ENCODE measurements around the gene USP3. TPM values are rescaled to one million over a fixed set of nuclear protein-coding genes. Genes with fewer than 3 reads are reported as not detected.

Gene USP3
- total and polyA plus RNA-seq, 4 donors: 8.5 to 25.4 (median 14.8) TPM

GRCh38 chr15:63604281-63604680, 99.9 kb downstream of the USP3 start:
- Histone ChIP-seq H3K27me3 (ENCODE audit: control insufficient read depth in 4 of 4, insufficient read depth in 4 of 4, low read length in 3 of 4) (no peaks in the 10 kb centered on the region), H3K9me3 (ENCODE audit: control insufficient read depth in 4 of 4, low read length in 3 of 4) (no peaks in the 10 kb centered on the region), H3K27ac (ENCODE audit: low read depth in 1 of 2, low read length in 2 of 2) (no peak overlapping the region), H3K36me3 (ENCODE audit: control insufficient read depth in 4 of 4, insufficient read depth in 3 of 4, low read depth in 1 of 4, low read length in 3 of 4) (peaks cover 2 to 19% (median 10%) of the 10 kb centered on the region in 4 donors), H3K4me1 (ENCODE audit: control insufficient read depth in 4 of 4, insufficient read depth in 4 of 4, low read length in 3 of 4) (peaks cover 0 to 17% (median 9%) of the 10 kb centered on the region in 4 donors), H3K9ac (ENCODE audit: low read depth in 1 of 2, low read length in 2 of 2) (no peak overlapping the region), H3K4me3 (ENCODE audit: low read depth in 1 of 3, low read length in 3 of 3) (no peak overlapping the region)
- DNase-seq (ENCODE audit: low spot score): no peak
- 93% methylated on average over 2 of the region's 2 CpGs for WGBS
- TF ChIP-seq NR2F2 (IDR thresholded peaks at IDR 0.05) (no peak), SP1 (IDR thresholded peaks at IDR 0.05) (no peak), FOXA2 (IDR thresholded peaks at IDR 0.05) (no peak), HNF4G (IDR thresholded peaks at IDR 0.05) (no peak), YY1 (IDR thresholded peaks at IDR 0.05) (no peak), RXRA (IDR thresholded peaks at IDR 0.05) (no peak), ZBTB33 (IDR thresholded peaks at IDR 0.05) (no peak), GABPA (IDR thresholded peaks at IDR 0.05 in 1 of 2, conservative IDR thresholded peaks at IDR 0.05 in 1 of 2) (no peak), RAD21 (IDR thresholded peaks at IDR 0.05) (no peak), EGR1 (IDR thresholded peaks at IDR 0.05; ENCODE audit: low read depth in 2 of 2) (no peak), FOXA1 (IDR thresholded peaks at IDR 0.05) (no peak), MAX (IDR thresholded peaks at IDR 0.05) (no peak)

- Histone ChIP-seq H3K36me3 (ENCODE audit: control insufficient read depth in 4 of 4, insufficient read depth in 3 of 4, low read depth in 1 of 4, low read length in 3 of 4) (peaks cover 2 to 21% (median 12%) of the 10 kb centered on the region in 4 donors), H3K27ac (ENCODE audit: low read depth in 1 of 2, low read length in 2 of 2) (no peak overlapping the region), H3K9ac (ENCODE audit: low read depth in 1 of 2, low read length in 2 of 2) (no peak overlapping the region), H3K4me3 (ENCODE audit: low read depth in 1 of 3, low read length in 3 of 3) (no peak overlapping the region), H3K9me3 (ENCODE audit: control insufficient read depth in 4 of 4, low read length in 3 of 4) (no peaks in the 10 kb centered on the region), H3K27me3 (ENCODE audit: control insufficient read depth in 4 of 4, insufficient read depth in 4 of 4, low read length in 3 of 4) (no peaks in the 10 kb centered on the region), H3K4me1 (ENCODE audit: control insufficient read depth in 4 of 4, insufficient read depth in 4 of 4, low read length in 3 of 4) (peaks cover 0 to 10% (median 4%) of the 10 kb centered on the region in 4 donors)
- 98% methylated on average over 3 of the region's 3 CpGs for WGBS
- DNase-seq (ENCODE audit: low spot score): no peak
- TF ChIP-seq FOXA1 (IDR thresholded peaks at IDR 0.05): no peak
- no peak for TF ChIP-seq HNF4A (conservative IDR thresholded peaks at IDR 0.05)
- TF ChIP-seq ATF3 (IDR thresholded peaks at IDR 0.05): no peak
- no peak for TF ChIP-seq HNF4G (IDR thresholded peaks at IDR 0.05)
These were observed 100.6 kb downstream of the USP3 start for GRCh38 chr15:63605036-63605435.

GRCh38 chr15:63605816-63606215, 101.4 kb downstream of the USP3 start:
- 67% methylated on average over 7 of the region's 7 CpGs for WGBS
- Histone ChIP-seq H3K4me3 (ENCODE audit: low read depth in 1 of 3, low read length in 3 of 3) (no peak overlapping the region), H3K9me3 (ENCODE audit: control insufficient read depth in 4 of 4, low read length in 3 of 4) (no peaks in the 10 kb centered on the region), H3K36me3 (ENCODE audit: control insufficient read depth in 4 of 4, insufficient read depth in 3 of 4, low read depth in 1 of 4, low read length in 3 of 4) (peaks cover 2 to 21% (median 12%) of the 10 kb centered on the region in 4 donors), H3K4me1 (ENCODE audit: control insufficient read depth in 4 of 4, insufficient read depth in 4 of 4, low read length in 3 of 4) (peaks cover 0 to 9% (median 4%) of the 10 kb centered on the region in 4 donors), H3K9ac (ENCODE audit: low read depth in 1 of 2, low read length in 2 of 2) (no peak overlapping the region), H3K27ac (ENCODE audit: low read depth in 1 of 2, low read length in 2 of 2) (no peak overlapping the region), H3K27me3 (ENCODE audit: control insufficient read depth in 4 of 4, insufficient read depth in 4 of 4, low read length in 3 of 4) (no peaks in the 10 kb centered on the region)
- TF ChIP-seq FOXA2 (IDR thresholded peaks at IDR 0.05) (no peak), ATF3 (IDR thresholded peaks at IDR 0.05) (no peak), EGR1 (IDR thresholded peaks at IDR 0.05; ENCODE audit: low read depth in 2 of 2) (no peak), HNF4A (conservative IDR thresholded peaks at IDR 0.05) (no peak), MAX (IDR thresholded peaks at IDR 0.05) (no peak), RXRA (IDR thresholded peaks at IDR 0.05) (no peak), REST (IDR thresholded peaks at IDR 0.05) (no peak), ZBTB33 (IDR thresholded peaks at IDR 0.05) (no peak), HNF4G (IDR thresholded peaks at IDR 0.05) (no peak), RAD21 (IDR thresholded peaks at IDR 0.05) (no peak)
- DNase-seq (ENCODE audit: low spot score): no peak

Measured in liver (tissue), 9 donors.